ENCODE data around the gene EFCAB8. TPM values are rescaled to one million over a fixed set of nuclear protein-coding genes. Genes with fewer than 3 reads are reported as not detected.
A peak's percentile ranks its signal among the peaks of the same experiment; 100 is the strongest.

Gene EFCAB8
- total RNA-seq, 1 donor from 2014 or later = 1.1 TPM

- H3K27me3 Mint-ChIP-seq (ENCODE audit: unreplicated experiment) = peaks cover 7% of the 10 kb centered on the region
- DNase-seq (ENCODE audit: low spot score) = no peak
- no peak for TF ChIP-seq CTCF (IDR thresholded peaks at IDR 0.05; ENCODE audit: unreplicated experiment)
- no peak overlapping the region for H3K27ac Mint-ChIP-seq (ENCODE audit: unreplicated experiment)
- H3K9me3 Mint-ChIP-seq (ENCODE audit: unreplicated experiment) = no peaks in the 10 kb centered on the region
- no peak overlapping the region for H3K4me3 Mint-ChIP-seq (ENCODE audit: unreplicated experiment)
- H3K36me3 Mint-ChIP-seq (ENCODE audit: low read depth, unreplicated experiment) = peaks cover 4% of the 10 kb centered on the region
- peaks cover 6% of the 10 kb centered on the region for H3K4me1 Mint-ChIP-seq (ENCODE audit: unreplicated experiment)
Measured at GRCh38 chr20:33008336-33009213, 149.9 kb downstream of the EFCAB8 start.

GRCh38 chr20:33009214-33010132 lies 150.8 kb downstream of the EFCAB8 start:
- H3K27ac Mint-ChIP-seq (ENCODE audit: unreplicated experiment) = no peak overlapping the region
- DNase-seq (ENCODE audit: low spot score) = peak; percentile 14

GRCh38 chr20:33010133-33010504 lies 151.4 kb downstream of the EFCAB8 start:
- no peak overlapping the region for H3K4me3 Mint-ChIP-seq (ENCODE audit: unreplicated experiment)
- peaks cover 7% of the 10 kb centered on the region for H3K27me3 Mint-ChIP-seq (ENCODE audit: unreplicated experiment)
- no peak overlapping the region for H3K27ac Mint-ChIP-seq (ENCODE audit: unreplicated experiment)
- no peak for TF ChIP-seq CTCF (IDR thresholded peaks at IDR 0.05; ENCODE audit: unreplicated experiment)
- peaks cover 4% of the 10 kb centered on the region for H3K36me3 Mint-ChIP-seq (ENCODE audit: low read depth, unreplicated experiment)
- no peak for DNase-seq (ENCODE audit: low spot score)
- H3K9me3 Mint-ChIP-seq (ENCODE audit: unreplicated experiment) = no peaks in the 10 kb centered on the region
- H3K4me1 Mint-ChIP-seq (ENCODE audit: unreplicated experiment) = peaks cover 6% of the 10 kb centered on the region

More at GRCh38 chr20:33009214-33010132, 150.8 kb downstream of the EFCAB8 start:
- Mint-ChIP-seq H3K4me1 (ENCODE audit: unreplicated experiment) (peaks cover 6% of the 10 kb centered on the region), H3K27me3 (ENCODE audit: unreplicated experiment) (peaks cover 7% of the 10 kb centered on the region), H3K36me3 (ENCODE audit: low read depth, unreplicated experiment) (peaks cover 4% of the 10 kb centered on the region), H3K4me3 (ENCODE audit: unreplicated experiment) (no peak overlapping the region), H3K9me3 (ENCODE audit: unreplicated experiment) (no peaks in the 10 kb centered on the region)
- no peak for TF ChIP-seq CTCF (IDR thresholded peaks at IDR 0.05; ENCODE audit: unreplicated experiment)

- H3K4me3 Mint-ChIP-seq (ENCODE audit: unreplicated experiment) = no peak overlapping the region
- no peak overlapping the region for H3K27ac Mint-ChIP-seq (ENCODE audit: unreplicated experiment)
- peaks cover 6% of the 10 kb centered on the region for H3K4me1 Mint-ChIP-seq (ENCODE audit: unreplicated experiment)
- no peak for TF ChIP-seq CTCF (IDR thresholded peaks at IDR 0.05; ENCODE audit: unreplicated experiment)
- no peak for DNase-seq (ENCODE audit: low spot score)
- H3K27me3 Mint-ChIP-seq (ENCODE audit: unreplicated experiment) = peaks cover 7% of the 10 kb centered on the region
- H3K36me3 Mint-ChIP-seq (ENCODE audit: low read depth, unreplicated experiment) = peaks cover 4% of the 10 kb centered on the region
- no peaks in the 10 kb centered on the region for H3K9me3 Mint-ChIP-seq (ENCODE audit: unreplicated experiment)
Measured at GRCh38 chr20:33010674-33011449, 152.1 kb downstream of the EFCAB8 start.

Other genes with a start within 250 kb of the EFCAB8 start
- not detected for gene C20orf203, start 185.0 kb upstream of the EFCAB8 start, total RNA-seq (ENCODE audit: unreplicated experiment)
- 73.7 TPM for gene COMMD7, start 115.5 kb upstream of the EFCAB8 start, total RNA-seq (ENCODE audit: unreplicated experiment)
- gene DNMT3B, start 96.5 kb upstream of the EFCAB8 start, total RNA-seq (ENCODE audit: unreplicated experiment) = 77.9 TPM
- 131 TPM for gene MAPRE1, start 39.0 kb upstream of the EFCAB8 start, total RNA-seq (ENCODE audit: unreplicated experiment)
- not detected for gene SUN5, start 145.5 kb downstream of the EFCAB8 start, total RNA-seq (ENCODE audit: unreplicated experiment)
- not detected for gene BPIFB2, start 148.8 kb downstream of the EFCAB8 start, total RNA-seq (ENCODE audit: unreplicated experiment)
- not detected for gene BPIFB6, start 172.7 kb downstream of the EFCAB8 start, total RNA-seq (ENCODE audit: unreplicated experiment)
- gene BPIFB3, start 195.0 kb downstream of the EFCAB8 start, total RNA-seq (ENCODE audit: unreplicated experiment) = not detected
- 2.1 TPM for gene BPIFB4, start 220.7 kb downstream of the EFCAB8 start, total RNA-seq (ENCODE audit: unreplicated experiment)

Measured in endothelial cell (in vitro differentiated cells).